Stromal cell of bone marrow (primary cell): ENCODE results near the gene TEX36.
"Not testable (repeated sequence)": the region's sequence is repeated elsewhere in the genome, so short reads cannot be mapped to it uniquely, and the experiment has no call there.

ENCODE experiments used
- DNase-seq: peaks from one replicate; pipeline ENCODE4 v3.0.0-alpha.2; 2012; ENCODE audit warnings: low read depth

TEX36 gene

DNA sequence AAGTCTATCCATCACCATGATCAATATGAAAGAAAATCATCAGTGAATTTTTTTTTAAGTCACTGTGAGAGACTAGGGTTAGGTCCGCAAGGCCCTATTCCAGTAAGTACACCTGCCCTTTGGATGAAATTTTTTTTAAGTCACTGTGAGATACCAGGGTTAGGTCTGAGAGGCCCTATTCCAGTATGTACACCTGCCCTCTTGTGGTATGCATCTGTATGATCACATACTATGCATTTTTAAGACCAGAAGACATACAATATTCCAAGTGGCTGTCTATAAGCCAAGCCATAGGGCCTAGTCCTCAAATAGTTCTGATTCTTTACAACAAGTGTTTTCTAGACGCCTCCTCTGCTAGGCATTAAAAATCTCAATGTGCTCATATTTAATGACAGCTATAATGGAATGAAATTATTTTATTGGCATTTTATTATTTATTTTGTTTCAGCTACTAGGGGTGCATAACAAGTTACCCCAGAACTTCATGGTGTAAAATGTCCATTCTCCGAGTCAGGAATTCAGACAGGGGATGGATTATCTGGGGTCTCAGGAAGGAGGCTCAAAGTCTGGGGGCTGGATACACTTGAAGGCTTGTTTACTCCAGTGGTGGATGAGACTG lies 53.1 kb downstream of the TEX36 start:
- DNase-seq: no peak

DNA sequence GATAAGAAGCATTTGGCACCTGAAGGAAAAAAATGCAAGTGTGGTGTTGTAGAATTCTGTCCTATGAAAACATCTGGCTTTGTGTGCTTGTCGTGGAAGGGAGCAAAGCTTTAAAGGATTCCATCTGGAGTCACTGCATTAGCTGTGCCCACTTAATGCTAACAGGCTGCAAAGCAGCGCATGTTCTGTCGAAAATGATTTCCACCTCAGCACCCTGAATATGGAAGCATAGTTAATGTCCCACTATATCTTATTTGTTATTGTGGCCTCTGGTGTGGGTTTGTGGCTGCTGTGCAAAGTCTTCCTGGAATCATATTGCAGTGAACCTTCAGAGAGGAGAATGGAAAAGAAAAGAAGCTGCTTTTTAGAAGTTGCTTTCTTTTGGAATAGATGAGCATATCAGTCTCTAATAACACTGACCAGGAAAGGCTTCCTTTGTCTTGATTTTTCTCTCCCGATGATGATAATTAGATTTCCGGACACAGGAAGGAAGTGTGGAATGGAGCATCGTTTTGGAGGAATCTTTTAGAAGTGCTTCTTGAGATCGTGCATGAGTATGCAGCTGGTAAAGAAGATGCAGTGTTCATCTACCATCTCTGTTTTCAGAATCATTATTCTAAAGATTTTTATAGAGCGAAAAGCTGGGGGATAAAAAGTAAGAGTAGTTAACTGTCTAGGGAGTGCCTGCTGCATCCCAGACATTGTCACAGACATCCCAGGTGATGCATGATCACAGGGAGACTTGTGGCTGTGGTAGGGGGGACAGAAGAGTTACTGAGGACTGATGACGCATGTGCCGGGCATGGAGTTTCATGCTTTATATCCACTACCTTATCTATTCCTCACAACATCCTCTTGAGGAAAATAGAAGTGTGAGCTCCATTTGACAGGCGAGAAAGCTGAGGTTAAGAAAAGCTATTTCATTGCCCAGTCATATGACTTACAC lies 54.6 kb downstream of the TEX36 start:
- no peak for DNase-seq

DNA sequence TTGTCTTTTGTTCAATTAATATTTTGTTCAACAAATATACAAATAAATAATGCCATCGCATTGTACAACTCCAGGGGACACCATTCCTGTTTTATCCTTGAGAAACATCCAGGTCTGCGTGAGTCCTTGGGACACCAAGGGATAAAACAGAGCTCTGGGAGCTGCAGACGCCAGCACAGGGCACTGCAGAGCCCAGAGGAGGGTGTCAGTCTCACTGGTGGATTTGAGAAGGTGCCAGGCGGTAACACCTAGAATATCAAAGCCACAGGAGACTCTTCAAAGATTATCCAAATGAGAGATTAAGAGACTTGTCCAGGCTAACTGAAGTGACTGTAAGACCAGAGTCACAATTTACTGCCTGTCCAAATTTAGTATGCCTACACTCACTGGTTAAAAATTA lies 55.3 kb downstream of the TEX36 start:
- no peak for DNase-seq

DNA sequence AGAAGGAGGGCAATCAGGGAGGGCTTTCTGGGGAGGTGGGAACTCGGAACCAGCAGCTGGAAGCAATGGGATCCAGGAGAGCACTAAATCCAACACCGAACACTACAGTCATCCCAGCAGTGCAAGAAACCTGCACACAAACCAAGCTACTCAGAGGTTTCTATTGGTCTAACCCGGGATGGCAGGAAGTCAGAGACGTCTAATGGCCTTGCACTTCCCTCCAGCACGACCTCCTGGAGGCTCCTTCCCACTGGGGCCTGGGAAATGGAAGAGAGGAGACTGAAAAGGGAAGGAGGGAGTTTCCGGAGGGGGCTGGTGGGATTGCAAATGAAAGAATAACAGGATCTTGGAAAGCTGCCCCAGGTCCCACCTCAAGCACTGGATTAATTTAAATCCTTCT lies 56.3 kb downstream of the TEX36 start:
- DNase-seq: no peak

DNA sequence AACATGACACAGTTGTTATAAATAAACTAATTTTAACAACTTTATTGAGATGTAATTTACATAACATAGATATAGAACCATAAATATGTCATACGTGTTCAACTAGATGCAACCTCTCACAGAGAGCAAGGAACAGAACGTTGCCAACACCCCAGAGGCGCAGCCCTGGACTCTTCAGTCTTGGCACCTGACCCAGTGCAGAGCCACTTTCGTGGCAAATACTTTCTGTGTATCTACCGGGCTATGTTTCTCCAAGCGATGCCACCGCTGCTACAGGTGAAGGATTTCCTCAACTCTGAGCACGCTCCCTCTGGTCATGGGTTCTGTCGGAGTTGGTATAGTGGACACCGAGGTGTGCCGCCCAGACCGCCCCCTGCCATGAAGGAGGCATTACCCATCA lies 57.4 kb downstream of the TEX36 start:
- no peak for DNase-seq

DNA sequence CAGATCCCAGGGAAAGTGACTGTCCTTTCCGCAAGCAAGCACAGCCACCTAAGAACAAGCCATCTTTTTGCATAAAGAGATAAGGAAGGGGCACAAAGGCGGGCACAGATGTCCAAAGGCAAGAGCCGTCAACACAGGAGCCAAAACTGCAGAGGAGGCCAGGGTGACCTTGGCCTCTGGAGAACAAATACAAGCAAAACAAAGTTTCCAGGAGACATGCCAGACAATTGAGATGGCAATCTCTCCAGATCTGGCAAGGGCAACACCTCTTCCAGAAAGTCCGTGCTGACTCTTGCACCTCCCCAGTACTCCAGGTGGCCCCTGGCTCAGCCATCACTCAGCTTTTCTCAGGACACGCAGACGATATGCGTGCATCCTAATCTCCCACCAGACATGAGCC lies 58.2 kb downstream of the TEX36 start:
- DNase-seq: no peak

DNA sequence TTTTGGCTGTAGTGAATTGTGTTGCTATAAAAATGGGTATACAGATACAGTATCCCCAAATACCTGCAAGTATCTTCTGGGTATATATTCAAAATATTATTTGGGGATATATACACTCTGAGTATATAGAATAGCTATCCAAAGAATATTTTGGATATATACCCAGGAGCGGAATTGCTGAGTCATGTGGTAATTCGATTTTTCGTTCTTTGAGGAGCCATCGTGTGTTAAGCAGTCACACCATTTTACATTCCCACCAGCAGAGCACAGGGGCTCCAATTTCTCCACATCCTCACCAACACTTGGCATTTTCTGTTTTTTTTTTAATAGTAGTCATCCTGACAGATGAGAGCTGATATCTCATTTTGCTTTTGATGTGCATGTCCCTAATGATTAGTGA lies 61.9 kb downstream of the TEX36 start:
- DNase-seq: no peak

DNA sequence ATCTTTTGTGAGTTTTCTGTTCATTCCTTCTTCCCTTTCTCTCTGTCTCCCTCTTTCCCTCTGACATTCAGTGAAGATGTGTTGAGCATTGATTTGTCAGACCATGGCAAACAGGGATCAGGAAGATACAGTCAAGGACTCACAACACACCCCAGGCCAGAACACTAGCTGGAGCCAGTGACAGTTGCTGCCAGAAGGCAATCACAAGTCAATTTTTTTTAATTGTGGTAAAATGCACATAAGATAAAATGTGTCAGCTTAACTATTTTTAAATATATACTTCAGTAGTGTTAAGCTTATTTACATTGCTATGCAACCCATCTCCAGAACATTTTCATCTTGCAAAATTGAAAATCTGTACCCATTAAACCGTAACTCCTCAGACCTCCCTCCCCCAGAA lies 62.6 kb downstream of the TEX36 start:
- DNase-seq: no peak

DNA sequence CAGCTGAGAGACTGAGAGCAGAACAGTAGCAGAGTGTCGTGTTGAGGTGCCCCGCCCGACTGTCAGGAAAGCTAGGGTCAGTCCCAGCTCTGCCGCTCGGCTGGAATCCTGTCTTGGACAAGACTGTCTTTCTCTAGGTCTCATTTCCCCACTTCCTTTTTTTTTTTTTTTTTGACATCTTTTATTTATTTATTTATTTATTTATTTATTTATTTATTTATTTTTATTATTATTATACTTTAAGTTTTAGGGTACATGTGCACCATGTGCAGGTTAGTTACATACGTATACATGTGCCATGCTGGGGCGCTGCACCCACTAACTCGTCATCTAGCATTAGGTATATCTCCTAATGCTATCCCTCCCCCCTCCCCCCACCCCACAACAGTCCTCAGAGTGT lies 69.9 kb downstream of the TEX36 start:
- DNase-seq: not testable (repeated sequence)

DNA sequence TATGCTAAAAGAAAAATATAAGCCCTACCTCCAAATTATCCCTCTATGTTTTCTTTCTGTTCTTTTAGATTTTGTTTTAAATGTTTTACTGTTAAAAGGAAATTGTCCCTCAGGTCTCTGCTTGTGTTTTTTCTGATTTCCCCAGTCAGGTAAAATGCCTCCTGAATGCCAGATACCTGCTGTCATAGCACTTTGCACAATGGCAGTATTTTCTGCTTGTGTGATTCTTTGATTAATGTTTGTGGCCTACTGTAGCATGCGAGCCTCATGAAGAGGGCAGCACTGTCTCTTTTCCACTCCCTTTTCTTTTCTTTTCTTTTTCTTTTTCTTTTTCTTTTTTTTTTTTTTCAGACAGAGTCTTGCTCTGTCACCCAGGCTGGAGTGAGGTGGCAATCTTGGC lies 71.2 kb downstream of the TEX36 start:
- no peak for DNase-seq

DNA sequence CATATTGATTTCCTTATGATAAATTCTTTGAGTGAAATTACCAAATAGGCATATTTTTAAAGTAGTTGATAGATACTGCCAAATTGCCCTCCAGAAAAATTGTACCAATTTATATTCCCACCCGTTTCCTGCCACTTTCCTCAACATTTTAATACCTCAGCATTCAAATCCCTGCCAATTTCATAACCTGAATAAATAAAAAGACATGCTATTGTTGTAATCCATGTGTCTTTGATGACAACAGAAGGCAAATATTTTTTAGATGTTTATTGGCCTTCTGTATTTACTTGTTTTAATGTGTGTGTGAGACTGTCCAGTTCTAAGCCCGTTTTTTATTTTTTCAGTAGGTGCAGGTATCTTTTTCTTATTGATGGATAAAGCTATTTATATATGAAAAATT lies 71.7 kb downstream of the TEX36 start:
- no peak for DNase-seq

DNA sequence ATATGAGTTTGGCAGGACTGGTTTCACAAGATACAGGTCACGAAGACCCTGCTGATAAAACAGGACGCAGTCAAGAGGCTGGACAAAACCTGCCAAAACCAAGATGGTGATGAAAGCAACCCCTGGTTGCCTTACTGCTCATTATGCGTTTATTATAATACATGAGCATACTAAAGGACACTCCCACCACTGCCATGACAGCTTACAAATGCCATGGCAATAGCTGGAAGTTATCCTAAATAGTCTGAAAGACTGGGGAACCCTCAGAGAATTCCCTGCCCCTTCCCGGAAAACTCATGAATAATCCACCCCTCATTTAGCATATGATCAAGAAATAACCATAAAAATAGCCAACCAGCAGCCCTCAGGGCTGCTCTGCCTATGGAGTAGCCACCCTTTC lies 73.1 kb downstream of the TEX36 start:
- DNase-seq: no peak

DNA sequence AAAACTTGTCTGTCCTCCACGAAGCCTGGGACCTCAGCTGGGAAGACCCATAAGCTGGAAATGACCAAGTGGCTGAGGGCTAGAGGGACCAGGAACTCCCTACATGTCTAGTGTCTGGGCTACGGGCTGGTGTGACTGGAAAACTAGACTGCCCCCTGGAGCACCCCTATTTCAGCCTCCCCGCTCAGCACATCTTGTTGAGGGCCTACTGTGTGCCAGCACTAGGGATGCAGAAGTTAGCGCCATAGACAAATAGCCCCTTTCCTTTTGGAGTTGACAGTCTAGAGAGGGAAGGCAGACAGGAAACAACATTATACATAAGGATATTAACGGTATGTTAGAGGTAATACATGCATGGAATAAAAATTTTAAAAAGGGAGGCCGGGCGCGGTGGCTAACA lies 74.5 kb downstream of the TEX36 start:
- no peak for DNase-seq

DNA sequence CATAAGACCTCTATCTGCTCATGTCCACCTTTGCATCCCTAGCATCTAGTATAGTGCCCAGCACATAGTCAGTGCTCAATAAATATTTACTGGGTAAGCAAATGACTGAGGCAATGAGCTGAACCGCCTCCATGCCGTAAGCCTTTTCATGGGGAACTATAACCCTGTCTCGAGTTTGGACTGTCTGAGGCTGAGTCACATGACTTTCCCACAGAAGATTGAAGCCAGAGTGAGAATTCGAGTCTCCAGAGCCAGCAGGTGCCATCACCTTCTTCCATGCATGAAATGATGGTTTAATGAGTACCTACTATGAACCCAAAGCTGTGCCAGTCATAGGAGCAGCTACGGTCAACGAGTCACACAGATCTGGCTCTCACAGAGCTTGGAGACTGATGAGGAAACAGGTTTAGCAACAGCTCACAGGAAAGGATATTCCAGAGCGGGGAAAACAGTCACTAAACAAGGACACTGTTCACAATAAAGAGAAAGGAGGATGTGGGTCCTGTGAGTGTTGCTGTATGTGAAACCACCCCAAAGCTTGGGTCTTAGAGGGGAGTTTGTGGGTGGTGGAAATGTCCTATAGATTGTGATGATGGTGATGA lies 75.2 kb downstream of the TEX36 start:
- no peak for DNase-seq

DNA sequence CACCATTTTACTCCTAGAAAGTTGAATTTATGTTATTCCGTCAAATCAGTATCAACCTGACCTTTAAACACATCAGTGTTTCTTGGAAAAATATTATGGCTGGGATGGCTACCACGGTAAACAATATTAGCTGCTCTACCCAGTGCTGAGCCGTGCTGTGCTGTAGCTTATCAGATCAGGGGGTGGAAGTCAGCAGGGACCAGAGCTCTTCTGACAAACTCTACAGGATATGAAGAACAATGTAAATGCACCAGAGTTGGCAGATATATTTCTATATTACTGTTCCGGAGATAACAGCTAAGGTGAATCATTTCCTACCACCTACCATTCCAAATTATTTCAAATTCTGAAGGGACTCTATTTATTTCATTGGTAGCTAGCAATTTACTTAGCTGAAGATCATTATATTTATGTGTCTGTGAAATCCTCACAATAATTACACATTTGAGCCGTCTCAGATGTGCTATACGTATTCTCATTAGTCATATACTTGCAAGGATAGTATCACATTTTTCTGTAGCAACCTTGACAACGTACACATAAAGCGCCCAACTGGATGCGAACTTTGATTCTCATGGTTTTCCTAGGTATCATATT lies 76.5 kb downstream of the TEX36 start:
- no peak for DNase-seq
